HG03442 (cell line): ENCODE data around the gene CXXC5.

ENCODE experiments used
- ATAC-seq: cut with Tn5 transposase; IDR thresholded peaks from one replicate; pipeline ENCODE4 v1.9.1; 2021; ENCODE audit warnings: mild to moderate bottlenecking, moderate library complexity; ENCODE audit not compliant: unreplicated experiment

Gene CXXC5

GRCh38 chr5:139678751-139679750 lies 30.9 kb downstream of the CXXC5 start:
- no peak for ATAC-seq

DNA sequence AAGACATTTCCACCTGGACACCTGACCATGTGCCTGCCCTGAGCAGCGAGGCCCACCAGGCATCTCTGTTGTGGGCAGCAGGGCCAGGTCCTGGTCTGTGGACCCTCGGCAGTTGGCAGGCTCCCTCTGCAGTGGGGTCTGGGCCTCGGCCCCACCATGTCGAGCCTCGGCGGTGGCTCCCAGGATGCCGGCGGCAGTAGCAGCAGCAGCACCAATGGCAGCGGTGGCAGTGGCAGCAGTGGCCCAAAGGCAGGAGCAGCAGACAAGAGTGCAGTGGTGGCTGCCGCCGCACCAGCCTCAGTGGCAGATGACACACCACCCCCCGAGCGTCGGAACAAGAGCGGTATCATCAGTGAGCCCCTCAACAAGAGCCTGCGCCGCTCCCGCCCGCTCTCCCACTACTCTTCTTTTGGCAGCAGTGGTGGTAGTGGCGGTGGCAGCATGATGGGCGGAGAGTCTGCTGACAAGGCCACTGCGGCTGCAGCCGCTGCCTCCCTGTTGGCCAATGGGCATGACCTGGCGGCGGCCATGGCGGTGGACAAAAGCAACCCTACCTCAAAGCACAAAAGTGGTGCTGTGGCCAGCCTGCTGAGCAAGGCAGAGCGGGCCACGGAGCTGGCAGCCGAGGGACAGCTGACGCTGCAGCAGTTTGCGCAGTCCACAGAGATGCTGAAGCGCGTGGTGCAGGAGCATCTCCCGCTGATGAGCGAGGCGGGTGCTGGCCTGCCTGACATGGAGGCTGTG lies 32.4 kb downstream of the CXXC5 start:
- ATAC-seq: no peak

GRCh38 chr5:139681112-139681458 lies 32.9 kb downstream of the CXXC5 start:
- no peak for ATAC-seq

DNA sequence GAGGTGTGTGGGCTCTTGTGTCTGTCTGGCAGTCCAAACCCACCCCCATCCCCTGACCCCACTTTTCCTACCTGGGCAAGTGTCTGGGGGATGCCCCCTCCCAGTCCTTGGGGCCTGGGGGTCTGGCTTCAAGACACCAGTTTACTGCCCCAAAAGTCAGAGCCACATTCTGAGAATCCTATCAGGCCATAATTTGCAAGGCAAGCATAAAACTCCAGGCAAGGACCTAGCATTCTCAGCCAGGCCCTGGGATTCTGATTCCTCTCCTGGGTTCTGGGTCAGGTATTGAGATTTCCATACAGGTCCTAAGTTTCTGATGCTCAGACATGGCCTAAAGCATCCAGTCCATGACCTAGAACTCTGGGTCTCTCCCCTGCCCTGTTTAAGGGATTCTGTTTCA lies 33.3 kb downstream of the CXXC5 start:
- ATAC-seq: no peak

GRCh38 chr5:139682016-139682975 lies 34.1 kb downstream of the CXXC5 start:
- no peak for ATAC-seq

- ATAC-seq: no peak
Observed at GRCh38 chr5:139683295-139684271, 35.4 kb downstream of the CXXC5 start.

GRCh38 chr5:139684350-139684880 lies 36.3 kb downstream of the CXXC5 start:
- ATAC-seq: no peak

GRCh38 chr5:139684881-139685749 lies 37.0 kb downstream of the CXXC5 start:
- no peak for ATAC-seq

DNA sequence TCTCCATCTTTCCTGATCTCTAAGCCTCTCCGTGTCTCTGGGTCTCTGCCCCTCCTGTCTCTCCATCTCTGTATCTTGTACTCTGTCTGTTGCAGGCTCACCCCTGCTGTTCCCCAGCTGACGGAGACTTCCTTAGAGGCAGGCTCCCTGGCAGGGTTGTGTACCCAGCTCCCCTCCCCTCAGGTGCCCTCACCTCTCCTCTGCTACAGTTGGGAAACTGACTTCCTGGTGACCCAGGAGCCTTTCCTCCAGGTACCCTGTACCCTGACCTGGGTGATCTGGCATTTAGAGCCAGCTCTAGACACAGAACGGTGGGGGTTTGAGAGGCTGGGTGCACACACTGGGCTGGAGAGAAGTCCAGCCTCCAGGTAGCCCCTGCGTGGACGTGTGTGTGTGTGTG lies 37.7 kb downstream of the CXXC5 start:
- ATAC-seq: no peak

DNA sequence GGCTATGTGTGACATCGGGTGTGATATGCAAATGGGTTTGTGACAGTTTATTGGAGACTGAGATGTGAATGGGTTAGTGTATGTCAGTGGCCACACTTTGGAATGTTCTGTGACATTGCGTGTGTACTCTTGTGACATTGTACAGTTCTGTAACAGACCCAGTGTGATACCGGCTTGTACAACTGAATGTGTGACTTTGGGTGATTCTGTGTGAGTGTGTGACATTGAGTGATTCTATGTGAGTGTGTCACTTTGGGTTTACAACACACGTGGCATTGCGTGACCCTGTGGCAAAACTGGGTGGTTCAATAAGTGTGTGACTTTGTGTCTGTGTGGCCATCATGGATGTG lies 38.2 kb downstream of the CXXC5 start:
- no peak for ATAC-seq

GRCh38 chr5:139686706-139687441 lies 38.7 kb downstream of the CXXC5 start:
- ATAC-seq: no peak

DNA sequence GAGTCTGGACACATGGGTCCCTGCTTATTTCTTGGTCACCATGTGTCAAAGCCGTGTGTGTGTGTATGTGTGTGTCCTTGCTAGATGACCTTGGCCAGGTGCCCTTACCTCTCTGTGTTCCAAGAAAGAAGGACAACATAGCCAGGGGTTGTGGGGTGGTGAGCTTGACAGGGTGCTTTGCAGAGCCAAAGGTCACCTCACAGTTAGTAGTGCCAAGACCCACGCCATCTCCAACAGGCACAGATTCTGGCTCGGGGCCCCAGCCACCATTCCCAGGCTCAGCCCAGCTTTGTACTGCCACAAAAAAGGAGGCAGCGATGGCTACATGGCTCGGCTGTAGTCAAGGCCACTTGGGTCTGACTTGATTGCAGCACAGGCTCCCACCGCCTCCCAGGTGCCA lies 39.5 kb downstream of the CXXC5 start:
- ATAC-seq: no peak

DNA sequence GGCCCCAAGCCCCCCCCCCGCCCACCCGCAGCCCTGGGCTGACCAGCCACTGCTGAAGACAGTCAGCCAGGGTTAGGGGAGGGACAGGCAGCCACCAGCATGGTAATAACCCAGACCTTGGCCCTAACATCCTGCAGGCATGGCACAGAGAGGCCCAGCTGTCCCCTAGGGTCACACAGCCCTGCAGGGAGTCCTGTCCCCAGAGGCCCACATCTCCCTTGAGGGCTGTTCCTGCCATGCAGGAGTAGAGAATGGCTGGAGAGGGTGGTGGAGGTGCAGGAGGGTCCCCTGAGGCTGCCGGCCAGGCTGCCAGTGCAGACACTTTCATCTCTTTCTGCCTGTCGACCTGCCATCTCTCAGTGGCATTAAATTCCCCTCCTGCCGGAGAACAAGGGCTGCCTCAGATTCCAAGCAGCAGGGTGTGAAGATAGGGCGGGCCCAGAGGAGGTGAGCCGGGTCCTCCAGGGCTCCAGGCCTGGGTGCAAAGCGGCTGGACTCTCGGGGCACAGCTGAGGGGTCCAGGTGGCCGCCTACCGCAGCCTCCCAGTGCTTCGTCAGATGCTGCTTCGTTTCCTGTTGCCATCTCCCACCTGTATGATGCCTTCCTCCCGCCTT lies 40.0 kb downstream of the CXXC5 start:
- ATAC-seq: no peak

- ATAC-seq: no peak
Observed at GRCh38 chr5:139688751-139689372, 40.7 kb downstream of the CXXC5 start.

GRCh38 chr5:139689631-139690063 lies 41.5 kb downstream of the CXXC5 start:
- no peak for ATAC-seq

GRCh38 chr5:139690064-139690802 lies 42.1 kb downstream of the CXXC5 start:
- ATAC-seq: no peak
